Left colon (tissue), 2 donors: ENCODE results near the gene RAB7A. TPM values are rescaled to one million over a fixed set of nuclear protein-coding genes. Genes with fewer than 3 reads are reported as not detected.
"Not testable (repeated sequence)": the region's sequence is repeated elsewhere in the genome, so short reads cannot be mapped to it uniquely, and the experiment has no call there.

Experiments used
- ATAC-seq: fragments of 200-7000 bp; cut with Tn5 transposase; one replicate; pipeline ENCODE4 v1.9.1; 2020; ENCODE audit warnings: mild to moderate bottlenecking, moderate library complexity
- DNase-seq, 2 donors: peaks; one replicate each; pipeline ENCODE4 v3.0.0-alpha.2; 2020
- intact Hi-C, 2 donors: fragments of 100-400 bp; cut with DNase I in 1 of 2; cut with micrococcal nuclease in 1 of 2; formaldehyde crosslinking; loops; one replicate each; pipeline versions ENCODE4 v1.11.2 to v1.14.0; 2022; cut with DNase I, micrococcal nuclease
- total RNA-seq, 2 donors: library from RNA; stranded (reverse); fragmentation: NEBNext Ultra II Directional; extraction: Animal tissue kit (Norgen Biotek cat#: 25700); gene quantifications; one replicate each; pipeline ENCODE4 v1.2.1, GENCODE V29; 2021
- donor health status: DM: no; HTN: no; CAD: no.
- donor health status: DM: yes; HTN: yes; CAD: no.

The RAB7A gene
- total RNA-seq, 2 donors from 2014 or later = 254 to 307 TPM

DNA sequence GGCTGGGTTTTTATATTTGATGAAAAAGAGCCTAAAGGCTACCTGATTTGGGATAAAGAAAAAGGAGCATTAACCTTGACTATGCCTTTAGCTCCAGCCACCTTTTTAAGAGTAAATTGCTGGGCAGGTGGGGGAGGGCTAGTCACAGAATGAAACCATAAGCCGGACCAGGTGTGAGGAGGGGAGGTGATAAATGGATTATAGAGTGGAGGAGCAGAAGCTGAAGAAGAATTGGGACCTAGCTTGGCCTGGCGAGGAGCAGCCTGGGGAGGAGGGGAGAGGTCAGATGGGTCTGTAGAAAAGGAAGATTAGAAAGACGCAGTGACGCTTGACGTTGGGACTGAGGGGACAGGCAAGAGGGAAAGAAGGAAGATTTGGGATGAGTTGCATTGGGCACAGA lies 107.0 kb downstream of the RAB7A start:
- ATAC-seq, intact Hi-C loops: not testable (repeated sequence)

DNA sequence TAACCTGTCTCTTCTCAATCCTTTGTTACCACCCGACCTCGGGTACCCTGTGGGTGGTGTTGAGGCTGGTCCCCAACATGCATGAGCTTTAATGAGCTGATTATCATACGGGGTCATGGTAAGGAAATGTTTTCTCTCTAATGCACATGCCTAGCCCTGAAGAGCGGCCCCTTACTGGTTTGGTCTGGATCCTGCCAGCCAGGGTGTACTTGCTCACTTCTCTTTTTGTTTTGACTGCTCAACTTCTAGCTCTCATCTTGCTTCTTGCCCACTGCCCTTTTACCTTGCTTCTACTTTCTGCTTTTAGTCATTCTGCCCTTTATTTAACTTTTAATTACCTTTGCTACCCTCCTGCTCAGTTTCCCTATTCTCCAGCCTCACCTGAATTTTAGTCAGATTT lies 109.1 kb downstream of the RAB7A start:
- DNase-seq (no peak), ATAC-seq (no peak)
- intact Hi-C loops = no loop called here

More for the DNA sequence above, 107.0 kb downstream of the RAB7A start:
- not testable (repeated sequence) for DNase-seq

DNA sequence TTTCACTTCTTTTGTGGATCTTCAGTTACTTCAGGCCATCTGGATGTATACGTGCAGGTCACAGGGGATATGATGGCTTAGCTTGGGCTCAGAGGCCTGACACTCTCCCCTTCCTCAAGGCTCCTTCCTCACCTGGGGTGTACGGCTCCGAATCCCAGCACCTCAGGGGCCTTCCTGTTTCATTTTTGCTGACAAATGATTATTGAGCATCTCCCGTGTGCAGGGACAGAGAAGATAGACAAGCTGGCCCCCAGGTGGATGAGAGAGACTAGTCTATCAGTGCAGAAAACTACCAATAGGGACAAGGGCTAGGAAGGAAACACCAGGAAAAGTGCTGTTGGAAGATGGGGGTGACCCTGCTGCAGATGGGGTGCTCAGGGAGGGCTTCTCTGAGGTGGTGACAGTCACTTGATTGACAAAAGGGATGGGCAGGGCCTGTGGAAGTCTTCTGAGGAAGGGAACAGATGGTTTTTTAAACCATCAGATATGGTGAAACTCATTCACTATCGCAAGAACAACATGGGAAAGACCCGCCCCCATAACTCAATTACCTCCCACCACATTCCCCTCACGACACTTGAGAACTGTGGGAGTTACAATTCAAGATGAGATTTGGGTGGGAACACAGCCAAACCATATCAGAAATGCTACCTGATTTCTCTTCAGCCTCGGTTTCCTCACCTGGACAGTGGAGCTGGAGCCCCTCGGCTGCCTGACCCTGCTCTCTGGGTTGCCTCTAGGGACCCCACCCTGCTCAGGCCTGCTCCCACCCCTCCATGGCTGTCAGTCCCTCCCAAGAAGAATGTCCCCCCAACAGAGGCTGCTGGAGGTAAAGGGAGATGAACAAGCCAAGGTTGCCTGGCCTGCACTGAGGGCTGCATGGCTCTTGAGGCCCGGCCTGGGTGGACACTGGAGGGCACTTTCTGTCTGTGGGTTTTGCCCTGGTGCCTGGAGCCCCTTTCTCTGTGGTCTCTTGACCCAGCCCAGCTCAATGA lies 116.2 kb downstream of the RAB7A start:
- intact Hi-C loops = no loop called here
- ATAC-seq (no peak), DNase-seq (no peak)

DNA sequence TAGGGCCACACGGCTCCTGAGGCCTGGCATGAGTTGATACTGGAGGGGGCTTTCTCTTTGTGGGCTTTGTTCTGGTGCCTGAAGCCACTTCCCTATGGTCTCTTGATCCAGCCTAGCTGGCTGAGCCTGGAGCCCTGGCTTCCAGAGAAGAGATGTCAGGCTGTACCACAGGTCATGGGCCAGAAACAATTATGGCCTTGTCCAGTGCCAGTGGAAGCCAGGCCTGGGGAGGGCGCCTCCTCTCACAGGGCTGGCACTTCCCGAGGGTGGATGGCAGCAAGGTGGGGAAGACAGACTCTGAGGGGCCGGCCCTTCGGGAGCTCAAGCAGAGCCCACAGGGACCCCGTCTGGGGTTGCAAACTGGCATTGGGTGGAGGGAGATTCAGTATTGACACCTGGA lies 118.5 kb downstream of the RAB7A start:
- DNase-seq (no peak), ATAC-seq (no peak)
- intact Hi-C loops = no loop called here

DNA sequence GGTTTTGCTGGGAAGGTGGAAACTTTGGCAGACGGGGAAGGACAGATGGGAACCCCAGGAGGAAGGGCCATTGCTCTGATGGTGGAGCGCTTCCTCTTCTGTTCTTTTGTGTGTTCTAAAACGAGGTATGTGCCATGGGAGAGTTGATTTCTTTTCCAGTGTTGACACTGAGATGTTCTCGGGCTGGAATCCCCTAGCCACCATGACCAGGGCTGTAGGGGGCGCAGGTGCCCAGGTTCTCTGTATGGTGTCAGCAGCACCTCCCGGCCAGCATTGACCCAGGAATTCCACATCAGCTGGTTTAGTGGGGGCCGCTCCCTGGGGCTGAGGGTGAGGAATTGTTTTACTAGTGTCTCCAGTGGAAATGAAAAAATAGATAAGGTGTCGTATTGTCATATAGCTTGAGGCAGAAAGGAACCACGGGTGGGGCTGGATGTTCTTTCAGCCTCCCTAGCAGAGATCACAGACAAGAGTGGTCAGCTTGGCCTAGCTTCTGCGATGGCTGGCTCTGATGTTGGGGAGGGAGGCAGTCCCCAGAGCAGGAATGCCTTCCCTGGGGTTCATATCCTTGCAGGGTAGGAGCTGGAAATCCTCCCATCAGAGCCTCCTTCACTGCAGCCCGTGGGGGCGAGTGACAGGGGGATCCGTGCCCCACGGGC lies 119.3 kb downstream of the RAB7A start:
- DNase-seq (peak in 1 of 2 donors; percentile 16), ATAC-seq (peak; percentile 27)
- intact Hi-C loops = no loop called here

DNA sequence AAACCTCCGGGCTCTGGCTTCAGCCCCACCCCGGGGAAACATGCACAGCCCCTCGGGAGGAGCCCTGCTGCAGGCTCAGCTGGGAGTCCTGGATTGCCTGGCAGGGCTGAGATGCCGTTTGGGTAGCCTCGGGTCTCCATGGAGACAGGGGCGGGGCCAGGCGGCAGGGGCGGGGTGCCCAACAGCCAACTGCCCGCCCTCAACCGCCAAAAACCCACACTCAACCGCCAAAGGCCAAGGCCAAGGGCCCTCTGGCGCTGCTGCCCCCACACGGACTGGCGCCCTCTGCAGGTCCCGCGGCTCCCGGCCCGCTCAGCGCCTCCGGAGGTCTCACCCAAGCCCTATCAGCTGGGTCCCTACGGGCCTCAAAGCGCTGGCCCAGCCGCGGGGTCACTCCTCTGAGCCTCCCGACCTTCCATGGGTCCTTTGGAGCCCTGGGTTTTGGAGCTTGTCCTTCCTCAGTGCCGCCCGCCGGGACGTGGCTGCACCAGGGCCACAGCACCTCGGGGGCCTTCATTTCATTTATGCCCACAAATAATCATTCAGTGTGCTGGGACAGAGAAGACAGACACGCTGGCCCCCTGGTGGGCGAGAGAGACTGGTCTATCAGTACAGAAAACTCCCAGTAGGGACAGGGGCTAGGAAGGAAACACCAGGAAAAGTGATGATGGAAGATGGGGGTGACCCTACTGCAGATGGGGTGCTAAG lies 119.9 kb downstream of the RAB7A start:
- DNase-seq (peak; percentile 79 to 88), ATAC-seq (peak; percentile 94)
- intact Hi-C loops = no loop called here

DNA sequence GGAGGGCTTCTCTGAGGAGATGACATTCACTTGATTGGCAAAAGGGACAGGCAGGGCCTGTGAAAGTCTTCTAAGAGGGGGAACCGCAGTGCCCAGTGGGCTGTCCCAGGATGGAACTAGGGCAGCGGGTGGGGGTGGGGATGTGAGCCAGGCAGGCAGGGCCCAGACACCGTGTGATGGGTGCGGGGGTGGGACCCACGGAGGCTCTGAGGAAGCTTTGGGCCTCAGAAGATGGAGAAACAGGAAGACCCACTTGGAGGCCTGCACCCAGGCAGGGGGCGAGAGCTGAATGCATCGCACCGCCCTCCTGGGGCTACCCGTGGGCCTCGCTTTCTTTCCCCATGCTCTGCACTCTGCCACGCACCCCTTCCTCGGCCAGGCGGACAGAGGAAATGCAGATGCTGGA lies 120.5 kb downstream of the RAB7A start:
- intact Hi-C loops = no loop called here
- DNase-seq = no peak
- no peak for ATAC-seq

DNA sequence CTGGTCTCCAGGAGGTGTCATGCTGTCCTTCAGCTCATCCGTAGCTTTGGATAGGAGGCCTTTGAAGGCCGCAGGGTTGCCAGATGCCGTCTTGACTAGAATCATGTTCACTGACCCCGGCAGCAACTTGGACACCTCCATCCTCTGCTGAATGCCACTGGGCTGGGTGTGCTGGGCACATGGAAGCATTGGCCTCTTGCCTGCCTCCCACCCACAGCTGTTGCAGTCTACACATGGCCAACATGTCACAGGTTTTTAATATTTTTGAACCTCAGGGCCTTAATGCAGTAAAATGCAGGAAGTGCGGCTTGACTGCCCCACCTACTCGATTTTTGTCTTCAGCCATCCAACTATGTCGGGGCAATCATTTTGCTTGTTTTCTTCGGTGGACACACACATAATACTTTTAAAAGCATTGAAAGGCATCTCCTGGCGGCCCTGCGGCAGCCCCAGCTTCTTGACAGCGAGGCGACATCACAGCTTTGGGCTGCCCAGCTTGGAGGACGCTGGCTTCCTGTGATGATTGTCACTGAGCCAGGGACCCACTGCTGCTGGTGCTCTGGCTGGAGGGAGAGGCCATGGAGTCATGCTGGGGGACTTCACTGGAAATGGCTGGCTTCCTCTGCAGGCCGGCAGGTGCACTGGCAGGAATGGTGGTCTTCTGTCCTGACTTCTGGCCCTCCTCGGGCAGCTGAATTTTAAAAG lies 121.8 kb downstream of the RAB7A start:
- DNase-seq (no peak), ATAC-seq (no peak)
- intact Hi-C loops = no loop called here

DNA sequence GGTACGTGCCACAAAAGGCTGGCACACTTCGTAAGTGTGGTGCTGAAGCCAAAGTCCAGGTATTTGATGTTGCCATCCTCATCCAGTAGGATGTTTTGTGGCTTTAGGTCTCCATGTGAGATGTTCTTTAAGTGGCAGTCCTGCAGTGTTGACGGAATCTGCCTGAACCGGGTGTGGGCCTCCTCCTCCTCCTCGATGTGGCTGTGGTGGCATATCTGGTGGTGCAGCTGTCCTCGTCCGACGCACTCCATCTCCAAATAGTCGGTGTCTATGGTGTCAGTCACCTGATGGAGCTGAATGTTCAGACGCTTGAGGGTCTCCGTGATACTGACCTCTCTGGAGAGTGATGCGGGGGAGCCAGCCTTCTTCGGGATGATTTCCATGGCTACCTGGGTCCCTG lies 123.0 kb downstream of the RAB7A start:
- no peak for ATAC-seq
- DNase-seq = no peak
- intact Hi-C loops = no loop called here

DNA sequence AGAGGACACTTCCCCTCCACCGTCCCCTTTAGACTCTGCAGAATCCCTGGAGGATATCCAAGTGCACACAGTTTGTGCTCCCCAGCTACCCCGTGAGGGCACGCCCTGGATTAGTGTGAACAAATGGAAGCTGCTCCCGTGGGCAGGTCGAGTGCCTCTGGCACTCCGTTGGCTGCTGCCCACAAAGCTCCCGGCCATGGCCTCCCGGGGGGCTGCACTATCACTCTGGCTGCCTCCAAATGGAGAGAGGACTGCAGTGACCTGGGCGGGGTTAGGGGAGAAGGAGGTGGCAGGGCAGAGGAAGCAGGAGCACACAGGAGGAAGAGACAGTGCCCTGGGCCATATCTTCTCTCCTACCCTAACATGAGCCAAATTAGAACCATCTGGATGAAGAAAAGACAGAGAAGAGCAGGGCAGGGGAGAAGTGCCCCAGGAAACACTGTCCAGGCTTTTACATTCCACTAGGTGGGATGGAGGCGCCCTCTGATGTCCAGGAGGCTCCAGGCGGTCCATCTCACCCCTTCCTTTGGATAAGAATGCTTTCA lies 124.0 kb downstream of the RAB7A start:
- no peak for DNase-seq
- intact Hi-C loops = no loop called here
- no peak for ATAC-seq

DNA sequence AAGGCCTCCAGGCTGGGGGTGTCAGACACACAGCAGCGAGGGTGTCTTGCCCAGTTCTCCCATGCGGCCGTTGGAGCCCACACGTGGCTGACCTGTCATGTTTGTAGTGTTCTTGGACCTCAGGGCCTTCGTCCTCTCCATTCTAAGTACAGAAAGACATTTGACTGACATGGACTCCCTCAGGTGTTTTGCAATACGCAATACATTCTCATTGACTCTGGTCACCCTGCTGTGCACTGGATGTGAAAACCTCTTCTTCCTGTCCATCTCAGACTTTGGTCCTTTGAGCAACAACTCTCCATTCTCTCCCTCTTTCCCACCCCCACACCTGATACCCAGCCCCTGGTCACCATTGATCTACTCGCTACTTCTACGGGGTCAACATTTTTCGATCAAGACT lies 124.6 kb downstream of the RAB7A start:
- DNase-seq = no peak
- ATAC-seq = no peak
- intact Hi-C loops = no loop called here

DNA sequence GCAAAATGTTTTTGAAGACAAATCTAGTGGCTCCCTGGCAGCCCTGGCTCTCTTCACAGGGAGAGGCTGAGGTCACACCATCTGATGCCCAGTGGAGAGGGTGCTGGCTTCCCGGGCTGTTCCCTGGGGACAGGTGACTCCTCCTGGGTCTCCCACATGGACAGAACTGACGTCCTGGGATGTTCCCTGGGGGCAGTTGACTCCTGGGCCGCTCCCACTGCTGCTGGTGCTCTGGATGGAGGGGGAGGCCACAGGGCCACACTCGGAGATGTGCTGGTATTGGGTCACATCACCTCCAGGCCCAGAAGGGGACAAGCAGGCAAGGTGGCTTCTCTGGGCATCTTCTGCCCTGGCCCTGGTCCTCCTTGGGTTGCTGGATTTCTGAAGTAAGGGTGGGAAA lies 125.6 kb downstream of the RAB7A start:
- DNase-seq = no peak
- intact Hi-C loops = no loop called here
- ATAC-seq = no peak

DNA sequence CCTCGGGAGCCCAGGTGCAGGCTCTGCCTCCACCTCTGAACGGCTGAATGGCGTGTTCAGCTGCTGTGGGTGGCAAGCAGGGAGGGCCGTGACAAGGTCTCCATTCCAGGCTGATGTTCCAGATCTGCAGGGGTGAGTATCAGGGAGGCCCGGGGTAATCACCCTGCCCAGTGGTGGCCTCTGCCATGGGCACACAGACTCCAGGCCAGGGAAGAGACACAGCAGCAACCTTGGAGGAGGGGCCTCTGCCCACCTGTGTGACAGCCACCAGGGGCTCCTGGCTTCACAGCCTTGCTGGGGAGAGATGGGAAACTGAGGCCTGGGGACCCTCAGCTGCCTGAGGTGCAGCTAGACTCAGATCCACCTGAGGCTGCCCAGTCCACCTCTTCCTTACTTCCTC lies 127.8 kb downstream of the RAB7A start:
- no peak for DNase-seq
- ATAC-seq = no peak
- intact Hi-C loops = no loop called here

DNA sequence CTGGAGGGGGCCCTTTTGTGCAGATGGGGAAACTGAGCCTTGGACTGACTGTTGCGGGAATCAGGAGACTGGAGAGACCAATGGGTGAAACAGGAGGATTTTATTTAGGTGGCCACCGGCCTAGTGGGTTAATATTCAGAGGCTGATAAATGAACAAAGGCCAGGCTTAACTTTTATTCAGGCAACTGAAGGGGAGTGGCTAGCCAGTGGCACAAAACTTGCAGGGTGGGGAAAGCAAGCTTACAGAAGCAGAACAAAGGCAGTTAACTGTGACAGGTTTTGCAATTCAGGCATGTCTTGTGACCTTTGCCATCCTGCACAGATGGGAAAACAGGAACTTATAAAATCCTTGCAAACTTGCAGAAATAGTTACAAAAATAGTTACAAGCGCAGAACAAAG lies 128.5 kb downstream of the RAB7A start:
- ATAC-seq (no peak), DNase-seq (no peak)
- intact Hi-C loops = no loop called here

DNA sequence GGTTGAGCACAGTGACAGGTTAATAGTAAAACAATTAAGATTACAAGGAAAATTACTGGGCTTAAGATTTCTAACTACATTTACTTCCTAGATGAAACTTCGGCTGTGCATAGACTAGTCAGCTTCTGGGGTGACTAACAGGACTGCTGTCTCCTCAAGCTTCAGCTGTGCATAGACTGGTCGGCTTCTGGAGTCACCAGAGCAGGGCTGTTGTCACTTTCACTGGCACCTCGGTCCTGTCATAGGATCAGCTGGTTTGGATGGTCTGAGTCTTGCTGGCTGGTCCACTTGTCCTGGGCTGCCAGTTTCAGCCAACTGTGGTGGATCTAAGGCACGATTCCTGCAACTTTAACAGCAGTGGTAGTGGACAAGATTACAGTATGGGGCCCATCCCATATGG lies 129.6 kb downstream of the RAB7A start:
- intact Hi-C loops = no loop called here
- DNase-seq = no peak
- ATAC-seq = no peak

DNA sequence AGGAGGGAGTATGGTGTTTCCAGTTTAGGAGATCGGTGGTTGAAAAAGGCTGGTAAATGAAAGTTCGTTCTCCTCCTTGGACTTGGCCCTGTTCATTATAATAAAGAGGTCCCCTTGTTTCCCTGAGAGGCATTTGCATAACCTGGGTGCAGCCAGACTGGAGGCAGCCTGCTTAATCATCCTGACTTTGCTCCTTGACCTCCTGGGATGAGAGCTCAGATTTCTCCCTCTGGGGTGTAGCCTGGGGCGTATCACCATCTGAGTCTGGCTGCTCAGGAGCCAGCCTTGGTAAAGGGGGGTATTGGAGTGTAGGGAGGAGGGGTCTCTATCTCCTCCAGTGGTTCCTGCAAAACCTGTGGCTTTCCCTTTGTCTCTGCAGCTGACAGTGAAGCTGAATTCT lies 132.2 kb downstream of the RAB7A start:
- intact Hi-C loops = no loop called here
- ATAC-seq (no peak), DNase-seq (no peak)

DNA sequence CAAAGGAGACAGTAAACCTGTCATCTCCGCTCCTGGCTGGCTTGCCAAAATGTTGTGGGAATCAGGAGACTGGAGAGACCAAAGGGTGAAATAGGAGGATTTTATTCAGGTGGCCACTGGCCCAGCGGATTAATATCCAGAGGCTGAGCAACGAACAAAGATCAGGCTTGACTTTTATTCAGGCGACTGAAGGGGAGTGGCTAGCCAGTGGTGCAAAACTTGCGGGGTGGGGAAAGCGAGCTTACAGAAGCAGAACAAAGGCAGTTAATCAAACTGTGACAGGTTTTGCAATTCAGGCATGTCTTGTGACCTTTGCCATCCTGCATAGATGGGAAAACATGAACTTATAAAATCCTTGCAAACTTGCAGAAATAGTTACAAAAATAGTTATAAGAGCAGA lies 133.6 kb downstream of the RAB7A start:
- no peak for ATAC-seq
- DNase-seq = no peak
- intact Hi-C loops = no loop called here

DNA sequence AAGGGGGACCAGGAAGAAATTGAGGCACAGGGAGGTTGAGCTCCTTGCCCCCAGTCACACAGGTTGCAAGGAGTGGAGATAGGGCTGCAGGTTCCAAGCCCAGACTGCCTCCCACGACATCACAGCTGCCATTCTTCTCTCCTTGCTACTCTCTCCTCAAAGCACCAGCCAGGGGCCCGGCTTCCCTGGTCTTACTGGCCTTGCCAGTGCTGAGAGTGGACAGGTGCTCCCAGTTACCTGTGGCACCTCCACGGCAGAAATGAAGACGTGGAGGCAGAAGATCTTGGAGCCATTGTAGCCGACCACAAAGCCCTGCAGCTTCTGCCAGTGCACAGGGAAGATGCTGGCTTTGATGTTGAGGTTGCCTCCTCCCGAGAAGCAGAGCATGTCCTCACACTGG lies 135.5 kb downstream of the RAB7A start:
- no peak for ATAC-seq
- no peak for DNase-seq
- intact Hi-C loops = no loop called here

DNA sequence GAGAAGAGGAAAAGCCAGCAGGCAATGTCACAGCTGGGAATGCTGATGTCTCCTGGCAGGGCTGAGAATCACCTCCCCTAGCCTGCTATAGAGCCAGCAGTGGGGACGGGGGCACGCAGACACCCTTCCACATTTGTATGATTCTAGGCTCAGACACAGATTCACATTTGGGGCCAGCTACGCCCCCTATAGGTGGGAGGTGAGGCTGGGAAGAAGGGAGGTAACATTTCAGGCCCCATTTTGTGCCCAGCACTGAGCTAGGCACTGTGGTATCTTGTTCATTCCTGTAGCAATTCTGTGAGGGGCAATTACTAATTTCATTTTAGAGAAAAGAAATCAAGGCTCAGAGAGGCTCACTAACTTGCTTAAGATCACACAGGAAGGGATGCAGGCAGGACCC lies 137.6 kb downstream of the RAB7A start:
- ATAC-seq (no peak), DNase-seq (no peak)
- intact Hi-C loops = no loop called here
